KMS-11 (cell line): Measurements from ENCODE around the gene CLIC6.

ENCODE experiments used
- H2AFZ ChIP-seq: fragments of 200-600 bp; sonication (generic); 2 replicates; pipeline ENCODE4 v1.6.1; 2016; ENCODE audit warnings: antibody characterized with exemption, mixed run types, low read depth
- H3K27ac ChIP-seq: fragments of 200-600 bp; sonication (generic); 2 replicates; pipeline ENCODE4 v1.6.1; 2016; ENCODE audit warnings: mild to moderate bottlenecking, mixed run types
- H3K27me3 ChIP-seq: fragments of 200-600 bp; sonication (generic); 2 replicates; pipeline ENCODE4 v1.6.1; 2017; ENCODE audit warnings: mild to moderate bottlenecking, low read depth, mixed run types, moderate library complexity; ENCODE audit not compliant: insufficient read depth
- H3K36me3 ChIP-seq: fragments of 200-600 bp; sonication (generic); 2 replicates; pipeline ENCODE4 v1.6.1; 2017; ENCODE audit warnings: mild to moderate bottlenecking, mixed run types; ENCODE audit not compliant: insufficient read depth
- H3K4me1 ChIP-seq: fragments of 200-600 bp; sonication (generic); 2 replicates; pipeline ENCODE4 v1.6.1; 2016; ENCODE audit warnings: mild to moderate bottlenecking, low read depth, mixed run types; ENCODE audit not compliant: poor library complexity, severe bottlenecking
- H3K4me2 ChIP-seq: fragments of 200-600 bp; sonication (generic); 2 replicates; pipeline ENCODE4 v1.7.0; 2016; ENCODE audit warnings: mild to moderate bottlenecking, mixed run types
- H3K4me3 ChIP-seq: fragments of 200-600 bp; sonication (generic); IDR thresholded peaks from 2 replicates; pipeline ENCODE4 v1.6.1; 2017; ENCODE audit warnings: low read depth, low read length, mixed read lengths; ENCODE audit not compliant: insufficient read depth
- H3K79me2 ChIP-seq: fragments of 200-600 bp; sonication (generic); 2 replicates; pipeline ENCODE4 v1.6.1; 2016; ENCODE audit warnings: low read depth, mixed run types; ENCODE audit not compliant: insufficient read depth
- H3K9ac ChIP-seq: fragments of 200-600 bp; sonication (generic); 2 replicates; pipeline ENCODE4 v1.6.1; 2016; ENCODE audit warnings: mild to moderate bottlenecking, mixed run types
- H4K20me1 ChIP-seq: fragments of 200-600 bp; sonication (generic); 2 replicates; pipeline ENCODE4 v1.6.1; 2016; ENCODE audit warnings: mild to moderate bottlenecking, mixed run types; ENCODE audit not compliant: insufficient read depth
- CTCF ChIP-seq: fragments of 200-600 bp; sonication (generic); conservative IDR thresholded peaks from 2 replicates; pipeline ENCODE4 v1.6.1; 2017; ENCODE audit warnings: low read depth, mild to moderate bottlenecking, antibody characterized with exemption, low read length, moderate library complexity, mixed read lengths

CLIC6 gene

DNA sequence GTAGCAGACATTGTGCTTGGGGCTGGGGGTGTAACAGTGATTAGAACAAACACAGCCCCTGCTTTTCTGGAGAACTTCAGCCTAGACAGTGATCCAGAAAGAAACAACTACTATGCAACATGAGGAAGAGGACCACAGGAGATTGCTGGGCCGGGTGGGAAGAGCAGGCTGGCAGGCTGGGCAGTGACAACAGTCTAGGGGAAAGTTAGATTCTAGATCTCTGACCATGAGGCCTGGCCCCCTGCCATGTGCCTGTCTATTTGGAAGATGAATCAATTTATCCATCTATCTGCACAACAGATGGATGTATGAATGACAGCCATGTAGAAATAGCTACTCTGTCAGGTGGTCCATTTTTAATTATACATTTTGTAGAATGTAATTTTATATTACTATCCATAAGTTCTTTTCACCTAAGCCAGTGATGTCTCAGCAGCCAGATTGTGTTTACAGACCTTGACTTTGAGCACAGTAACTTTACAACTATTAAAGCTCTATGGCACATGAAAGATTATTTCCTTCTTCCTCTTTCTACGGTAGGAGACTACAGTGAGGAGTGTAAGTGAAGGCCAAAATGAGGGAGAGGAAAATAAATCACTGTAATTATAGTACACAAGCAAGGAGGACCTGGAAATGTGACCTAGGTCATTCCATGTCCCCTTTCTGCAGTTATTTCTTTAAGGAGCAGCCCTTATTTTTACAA lies 15.5 kb downstream of the CLIC6 start:
- Histone ChIP-seq H3K27me3 (no peaks in the 10 kb centered on the region), H3K27ac (no peak overlapping the region), H3K9ac (no peak overlapping the region), H2AFZ (no peak overlapping the region), H3K36me3 (no peaks in the 10 kb centered on the region), H4K20me1 (no peaks in the 10 kb centered on the region), H3K4me3 (no peak overlapping the region), H3K79me2 (no peaks in the 10 kb centered on the region), H3K4me2 (no peak overlapping the region), H3K4me1 (no peaks in the 10 kb centered on the region)
- no peak for TF ChIP-seq CTCF

DNA sequence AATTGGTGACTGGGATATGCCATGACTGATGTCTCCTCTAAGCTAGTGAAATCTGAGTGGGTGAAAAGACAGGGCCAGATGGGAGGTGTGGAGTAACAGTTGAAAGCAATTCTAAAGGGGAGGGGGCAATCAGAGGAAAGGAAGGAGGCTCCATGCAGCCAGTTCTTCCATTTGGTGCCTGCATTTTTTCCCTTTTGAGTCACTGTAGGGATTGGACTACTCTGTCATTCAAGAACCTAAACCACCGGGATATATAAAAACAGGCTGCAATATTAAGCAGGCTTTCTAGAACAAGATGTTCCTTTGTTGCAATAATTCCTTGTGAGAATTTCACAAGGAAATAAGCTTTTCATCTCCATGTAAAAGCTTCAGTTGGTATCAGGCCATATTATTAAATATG lies 18.3 kb downstream of the CLIC6 start:
- Histone ChIP-seq H3K4me3 (no peak overlapping the region), H3K9ac (no peak overlapping the region), H4K20me1 (no peaks in the 10 kb centered on the region), H3K79me2 (no peaks in the 10 kb centered on the region), H3K27ac (no peak overlapping the region), H3K27me3 (no peaks in the 10 kb centered on the region), H3K4me1 (no peaks in the 10 kb centered on the region), H3K4me2 (no peak overlapping the region), H3K36me3 (no peaks in the 10 kb centered on the region), H2AFZ (no peak overlapping the region)
- TF ChIP-seq CTCF: no peak

DNA sequence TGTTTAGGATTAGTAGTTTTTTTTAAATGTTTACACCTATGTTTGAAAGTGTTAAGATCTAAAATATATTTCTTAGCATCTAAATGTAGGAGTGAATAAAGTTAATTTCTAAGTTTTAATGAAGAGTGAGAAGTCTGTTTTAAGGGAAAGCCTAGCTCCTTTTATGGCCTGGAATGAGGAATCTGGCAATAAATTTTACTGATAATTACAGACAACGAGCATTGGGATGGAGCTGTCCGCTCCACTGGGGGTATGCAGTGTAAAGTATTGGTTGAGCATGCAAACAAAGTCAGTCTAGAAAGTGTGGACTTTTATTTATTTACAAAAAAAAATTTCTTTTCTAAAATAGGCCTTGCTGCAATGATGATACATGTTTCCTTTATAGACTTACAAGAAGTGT lies 19.0 kb downstream of the CLIC6 start:
- no peak overlapping the region for H3K4me2 ChIP-seq
- H4K20me1 ChIP-seq: no peaks in the 10 kb centered on the region
- H3K79me2 ChIP-seq: no peaks in the 10 kb centered on the region
- H3K4me3 ChIP-seq: no peak overlapping the region
- H3K4me1 ChIP-seq: no peaks in the 10 kb centered on the region
- H2AFZ ChIP-seq: no peak overlapping the region
- H3K36me3 ChIP-seq: no peaks in the 10 kb centered on the region
- H3K27me3 ChIP-seq: no peaks in the 10 kb centered on the region
- TF ChIP-seq CTCF: no peak
- no peak overlapping the region for H3K9ac ChIP-seq
- H3K27ac ChIP-seq: no peak overlapping the region

GRCh38 chr21:34688145-34688544 lies 19.4 kb downstream of the CLIC6 start:
- Histone ChIP-seq H2AFZ (no peak overlapping the region), H3K27ac (no peak overlapping the region), H3K27me3 (no peaks in the 10 kb centered on the region), H3K4me2 (no peak overlapping the region), H3K36me3 (no peaks in the 10 kb centered on the region), H3K79me2 (no peaks in the 10 kb centered on the region), H3K9ac (no peak overlapping the region), H3K4me3 (no peak overlapping the region), H3K4me1 (no peaks in the 10 kb centered on the region), H4K20me1 (no peaks in the 10 kb centered on the region)
- no peak for TF ChIP-seq CTCF
